Activated CD8-positive, alpha-beta memory T cell treated with anti-CD3 and anti-CD28 coated beads, Interleukin-2, amount 50 U/mL, for 24 hours (primary cell): Measurements from ENCODE around the gene BCAP31.
"Not testable (repeated sequence)": the region's sequence is repeated elsewhere in the genome, so short reads cannot be mapped to it uniquely, and the experiment has no call there.

Source experiments
- DNase-seq: peaks from one replicate; pipeline ENCODE4 v3.0.0-alpha.2; 2020; ENCODE audit errors: extremely low read depth

Gene BCAP31

DNA sequence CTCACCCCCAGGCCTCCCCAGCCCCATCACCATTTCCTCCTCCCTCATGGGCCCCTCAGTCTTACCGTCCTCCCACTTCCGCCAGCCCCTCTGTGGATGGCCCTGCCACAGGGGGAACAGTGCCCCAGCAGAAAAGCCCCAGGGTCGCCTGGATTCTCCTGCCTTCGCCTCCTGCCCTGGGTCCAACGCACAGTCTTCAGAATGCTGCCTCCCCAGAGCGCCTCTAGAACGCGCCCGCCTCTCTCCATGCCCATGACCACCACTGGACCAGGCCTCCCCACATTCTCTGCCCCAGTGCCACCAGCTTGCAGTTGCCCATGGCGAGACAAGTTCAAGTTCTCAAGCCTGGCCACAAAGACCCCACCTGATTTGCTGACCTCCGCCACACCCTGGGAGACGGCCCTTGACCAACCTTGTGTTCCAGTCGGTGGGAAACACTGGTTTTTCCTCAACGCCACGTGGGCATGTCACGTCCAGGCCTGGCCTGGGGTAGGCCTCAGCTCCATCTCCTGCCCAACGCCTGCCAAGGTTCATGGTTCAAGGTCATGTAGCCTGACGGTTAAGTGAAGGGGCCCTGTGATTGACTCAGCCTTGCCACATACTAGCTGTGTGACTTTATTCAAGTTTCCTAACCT is 39.2 kb upstream of the BCAP31 start:
- DNase-seq: no peak

GRCh38 chrX:153762626-153763173 is 38.5 kb upstream of the BCAP31 start:
- no peak for DNase-seq

GRCh38 chrX:153761863-153762262 is 37.7 kb upstream of the BCAP31 start:
- no peak for DNase-seq

GRCh38 chrX:153755136-153755535 is 30.9 kb upstream of the BCAP31 start:
- DNase-seq: no peak

- DNase-seq: no peak
These were observed 26.1 kb upstream of the BCAP31 start for GRCh38 chrX:153750127-153750774.

- DNase-seq: not testable (repeated sequence)
These were observed 24.8 kb upstream of the BCAP31 start for GRCh38 chrX:153749017-153749416.

GRCh38 chrX:153746991-153747390 is 22.8 kb upstream of the BCAP31 start:
- not testable (repeated sequence) for DNase-seq

DNA sequence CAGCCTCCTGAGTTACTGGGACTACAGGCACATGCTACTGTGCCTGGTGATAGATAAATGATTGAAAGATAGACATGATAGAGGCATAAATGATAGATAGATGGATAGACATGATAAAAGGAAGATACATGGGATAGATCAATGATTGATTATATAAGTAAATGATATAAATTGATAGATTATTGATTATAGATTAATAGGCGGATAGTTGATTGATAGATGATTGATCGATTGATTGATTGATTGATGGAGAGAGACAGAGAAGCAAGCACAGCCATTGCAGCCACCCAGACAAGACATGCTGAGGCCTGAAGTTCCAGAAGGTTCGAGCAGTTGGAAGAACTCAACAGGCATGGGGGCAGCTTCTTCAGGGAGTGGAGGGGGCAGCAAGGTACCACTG is 22.2 kb upstream of the BCAP31 start:
- DNase-seq: no peak

DNA sequence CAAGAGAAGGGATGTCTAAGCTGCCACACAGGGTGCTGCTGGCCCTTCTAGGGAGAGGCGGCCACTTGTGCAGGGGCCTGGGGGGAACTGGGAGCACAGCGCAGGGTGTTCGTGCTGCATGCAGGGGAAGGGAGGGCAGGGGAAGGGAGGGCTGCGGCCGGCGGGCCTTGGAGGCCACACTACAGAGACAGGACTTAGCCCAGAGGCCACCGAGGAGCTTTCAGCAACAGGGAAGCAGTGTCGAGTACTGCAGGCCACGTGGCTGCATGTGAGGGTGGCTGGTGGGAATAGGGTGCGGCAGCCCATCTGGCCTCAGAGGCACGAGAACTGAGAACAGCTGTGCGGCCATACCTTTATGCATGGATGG is 20.9 kb upstream of the BCAP31 start:
- not testable (repeated sequence) for DNase-seq

GRCh38 chrX:153744210-153745066 is 20.3 kb upstream of the BCAP31 start:
- no peak for DNase-seq

DNA sequence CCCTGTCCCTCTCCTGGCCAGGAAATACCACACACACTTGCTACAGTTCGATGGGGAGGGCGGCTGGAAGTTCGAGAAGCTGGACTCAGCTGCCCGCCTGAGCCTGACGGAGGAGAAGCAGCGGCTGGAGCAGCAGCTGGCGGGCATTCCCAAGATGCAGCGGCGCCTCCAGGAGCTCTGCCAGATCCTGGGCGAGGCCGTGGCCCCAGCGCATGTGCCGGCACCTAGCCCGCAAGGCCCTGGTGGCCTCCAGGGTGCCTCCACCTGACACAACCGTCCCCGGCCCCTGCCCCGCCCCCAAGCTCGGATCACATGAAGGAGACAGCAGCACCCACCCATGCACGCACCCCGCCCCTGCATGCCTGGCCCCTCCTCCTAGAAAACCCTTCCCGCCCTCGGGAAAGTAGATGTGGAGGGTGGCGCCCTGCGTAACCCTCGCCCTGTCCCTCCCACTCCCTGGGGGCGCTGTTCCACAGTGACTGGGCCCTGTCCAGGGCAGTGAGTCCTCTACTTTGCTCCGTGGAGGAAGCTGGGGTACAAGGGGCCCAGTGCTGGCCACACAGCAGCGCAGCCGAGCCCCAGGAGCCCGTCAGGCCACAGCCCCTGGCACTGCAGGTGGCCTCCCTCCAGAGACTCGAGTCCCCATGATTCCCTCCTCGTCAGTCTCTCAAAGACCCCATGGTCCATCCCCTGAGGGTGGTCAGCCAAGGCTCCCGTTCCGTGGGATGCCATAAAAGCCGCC is 19.5 kb upstream of the BCAP31 start:
- DNase-seq: not testable (repeated sequence)

DNA sequence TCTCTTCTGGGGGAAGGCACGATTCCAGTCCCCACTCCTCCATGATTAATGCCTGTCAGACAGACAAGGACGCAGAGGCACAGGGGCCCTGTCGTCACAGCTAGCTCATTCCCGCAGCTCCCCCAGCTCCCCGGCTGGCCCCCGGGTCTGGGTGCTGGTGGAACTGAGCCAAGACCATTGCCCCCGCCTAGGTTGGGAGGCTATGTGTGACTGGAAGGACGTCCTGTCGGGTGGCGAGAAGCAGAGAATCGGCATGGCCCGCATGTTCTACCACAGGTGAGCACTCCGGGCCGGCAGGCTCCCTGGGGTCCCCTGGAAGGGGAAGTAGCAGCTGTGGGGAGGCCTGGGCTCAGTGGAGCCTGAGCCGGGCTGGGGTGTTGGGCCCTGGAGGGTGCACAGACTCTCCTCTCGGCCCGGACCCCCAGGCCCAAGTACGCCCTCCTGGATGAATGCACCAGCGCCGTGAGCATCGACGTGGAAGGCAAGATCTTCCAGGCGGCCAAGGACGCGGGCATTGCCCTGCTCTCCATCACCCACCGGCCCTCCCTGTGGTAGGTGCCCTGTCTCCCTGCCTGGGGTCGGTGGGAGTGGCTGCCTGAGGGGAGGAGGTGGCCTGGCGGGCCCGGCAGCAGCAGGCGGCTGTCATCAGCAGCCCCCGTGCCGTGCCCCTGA is 18.7 kb upstream of the BCAP31 start:
- DNase-seq: not testable (repeated sequence)

- not testable (repeated sequence) for DNase-seq
These were observed 17.9 kb upstream of the BCAP31 start for GRCh38 chrX:153742111-153742510.

DNA sequence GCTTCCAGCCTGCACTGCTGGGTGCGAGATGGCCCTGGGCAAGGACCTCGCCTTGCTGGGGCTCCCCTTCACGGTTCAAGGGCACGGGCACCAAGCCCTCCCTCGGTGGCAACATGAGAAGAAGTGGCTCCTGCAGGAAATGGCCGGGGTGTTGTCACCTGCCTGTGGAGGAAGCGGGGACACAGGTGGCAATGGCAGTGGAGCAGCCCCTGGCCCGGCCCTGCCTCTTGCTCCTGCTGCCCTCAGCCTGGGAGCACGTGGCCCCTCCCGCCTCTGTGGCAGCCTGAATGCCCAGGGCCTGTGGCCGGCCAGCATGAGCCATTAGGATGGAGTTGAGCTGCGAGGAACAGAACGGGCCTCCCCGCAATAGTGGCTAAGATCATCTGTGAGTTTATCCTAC is 17.3 kb upstream of the BCAP31 start:
- DNase-seq: no peak

DNA sequence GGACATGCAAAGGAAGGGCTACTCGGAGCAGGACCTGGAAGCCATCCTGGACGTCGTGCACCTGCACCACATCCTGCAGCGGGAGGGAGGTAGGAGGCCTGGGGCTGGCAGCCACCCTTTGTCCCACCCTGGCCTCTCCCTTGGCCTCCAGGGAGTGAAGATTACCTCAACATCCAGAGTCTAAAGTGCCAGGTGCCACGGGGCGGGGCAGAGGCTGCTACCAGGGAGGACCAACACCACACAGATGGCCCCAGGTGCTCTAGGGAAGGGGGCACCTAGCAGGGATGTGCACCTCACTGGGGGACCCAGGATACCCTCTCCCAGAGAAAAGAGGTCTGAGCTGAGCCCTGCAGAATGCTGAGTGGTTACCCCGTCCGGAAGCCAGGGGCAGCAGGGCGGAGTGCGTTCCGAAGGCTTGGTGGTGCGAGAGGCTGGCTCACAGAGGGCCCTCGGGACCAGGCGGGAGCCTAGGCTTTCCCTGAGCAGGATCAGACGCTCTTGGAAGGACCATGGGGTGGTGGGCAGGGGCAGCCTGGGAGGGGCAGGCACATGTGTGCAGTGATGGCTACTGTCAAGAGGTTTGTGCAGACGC is 16.5 kb upstream of the BCAP31 start:
- no peak for DNase-seq

- no peak for DNase-seq
These were observed 15.7 kb upstream of the BCAP31 start for GRCh38 chrX:153739754-153740486.

DNA sequence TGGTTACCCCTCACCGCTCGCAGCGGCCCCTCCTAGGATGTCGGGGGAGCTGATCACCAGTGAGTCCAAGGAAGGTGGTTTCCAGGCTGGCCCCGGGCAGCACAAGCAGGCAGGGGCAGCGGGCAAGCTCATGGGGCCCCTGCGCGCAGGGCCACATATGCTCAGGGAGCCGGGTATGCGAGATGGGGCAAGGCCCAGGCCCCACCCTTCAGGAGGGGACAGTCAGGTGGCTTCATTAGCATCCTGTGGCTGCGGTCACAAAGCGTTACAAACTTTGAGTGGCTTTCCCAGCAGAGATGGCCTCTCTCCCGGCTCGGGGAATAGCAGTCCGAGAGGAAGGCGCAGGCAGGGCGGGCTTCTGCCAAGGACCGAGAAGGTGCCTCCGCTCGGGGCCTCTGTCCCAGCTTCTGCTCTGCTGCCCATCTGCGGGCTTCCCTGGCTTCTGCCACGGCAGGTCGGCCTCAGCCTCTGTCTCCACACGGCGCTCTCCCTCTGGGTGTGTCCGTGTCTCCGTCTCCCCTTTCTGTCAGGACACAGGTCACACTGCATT is 13.9 kb upstream of the BCAP31 start:
- no peak for DNase-seq

- no peak for DNase-seq
These were observed 12.8 kb upstream of the BCAP31 start for GRCh38 chrX:153736871-153737441.

- no peak for DNase-seq
These were observed 12.1 kb upstream of the BCAP31 start for GRCh38 chrX:153736071-153736820.
